Dermis blood vessel endothelial cell (primary cell): ENCODE data around the gene BPIFB2. TPM values are rescaled to one million over a fixed set of nuclear protein-coding genes. Genes with fewer than 3 reads are reported as not detected.

Experiments used
- DNase-seq: peaks from one replicate; pipeline ENCODE4 v3.0.0; 2010
- total RNA-seq: library from RNA; depleted of rRNA; stranded (reverse); fragments of >200 nt; gene quantifications from 2 replicates; pipeline ENCODE4 v1.2.3, GENCODE V29; 2014

Gene BPIFB2
- total RNA-seq, 1 donor from 2014 or later, result not detected

DNA sequence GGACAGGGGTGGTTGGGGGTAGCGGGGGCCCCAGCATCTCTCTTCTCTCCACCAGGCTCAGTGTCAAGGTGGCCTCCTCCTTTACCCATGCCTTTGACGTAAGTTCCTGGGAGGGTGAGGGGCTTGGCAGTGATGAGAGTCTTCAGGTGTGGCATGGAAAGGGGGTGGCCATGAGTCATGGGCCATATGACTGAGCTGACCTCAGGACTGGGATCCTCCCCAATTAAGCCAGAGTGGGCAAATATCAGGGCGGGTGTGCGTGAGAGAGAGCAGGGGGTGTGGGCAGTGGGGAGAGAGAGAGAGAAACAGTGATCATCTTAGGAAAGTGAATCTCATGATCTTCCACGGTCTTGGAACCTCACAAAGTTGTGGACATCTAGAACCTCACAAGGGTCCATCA is 63.7 kb downstream of the BPIFB2 start:
- DNase-seq, result no peak

DNA sequence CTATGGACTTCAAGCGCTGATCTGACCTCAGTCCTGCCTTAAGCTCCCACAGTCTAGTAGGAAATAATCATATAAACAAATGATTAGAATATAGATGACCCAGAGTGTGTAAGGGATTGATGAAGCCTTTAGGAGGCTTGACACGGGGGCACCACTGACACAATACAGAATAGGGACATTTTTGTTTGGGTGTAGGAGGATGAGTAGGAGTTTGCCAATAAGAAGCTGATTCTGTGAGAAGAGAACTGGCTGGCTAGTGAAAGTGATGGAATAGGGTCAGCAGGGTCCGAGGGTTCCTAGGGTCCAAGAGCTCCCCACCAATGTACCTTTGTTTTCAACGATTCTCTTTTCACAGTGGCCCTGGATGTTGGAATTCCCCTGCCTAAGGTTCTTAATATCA is 64.9 kb downstream of the BPIFB2 start:
- DNase-seq, result no peak

DNA sequence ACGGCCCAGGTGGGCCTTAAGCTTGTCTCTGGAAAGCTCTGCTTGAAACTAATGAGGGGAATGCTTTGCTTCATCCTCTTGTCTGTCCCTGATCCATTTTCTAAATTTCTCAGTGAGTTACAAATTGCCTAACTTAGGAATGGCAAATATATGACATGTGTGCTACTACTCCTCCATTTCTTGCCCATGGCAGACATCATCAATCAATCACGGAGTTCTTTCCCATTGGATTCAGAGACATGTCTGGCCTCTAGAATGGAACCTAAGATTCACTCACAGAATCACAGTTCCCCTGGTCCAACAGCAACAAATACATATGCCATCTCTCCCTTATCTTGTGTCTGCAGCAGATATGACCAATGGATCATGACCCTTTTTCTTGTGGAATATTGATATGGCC is 65.3 kb downstream of the BPIFB2 start:
- no peak for DNase-seq

Other genes with a start within 250 kb of the BPIFB2 start
- gene DNMT3B, start 245.3 kb upstream of the BPIFB2 start, total RNA-seq, result 2.9 and 5.5 TPM in 2 replicates
- gene MAPRE1, start 187.8 kb upstream of the BPIFB2 start, total RNA-seq, result 127 and 157 TPM in 2 replicates
- under 0.01 and 0.05 TPM in 2 replicates for gene EFCAB8, start 148.8 kb upstream of the BPIFB2 start, total RNA-seq
- not detected in 2 replicates for gene SUN5, start 3.3 kb upstream of the BPIFB2 start, total RNA-seq
- gene BPIFB6, start 23.9 kb downstream of the BPIFB2 start, total RNA-seq, result not detected in 2 replicates
- gene BPIFB3, start 46.2 kb downstream of the BPIFB2 start, total RNA-seq, result not detected in 2 replicates
- not detected in 2 replicates for gene BPIFB4, start 71.9 kb downstream of the BPIFB2 start, total RNA-seq
- not detected in 2 replicates for gene BPIFA2, start 160.5 kb downstream of the BPIFB2 start, total RNA-seq
- gene BPIFA3, start 209.6 kb downstream of the BPIFB2 start, total RNA-seq, result not detected in 2 replicates
- not detected in 2 replicates for gene BPIFA1, start 228.3 kb downstream of the BPIFB2 start, total RNA-seq